ENCODE results near the gene COL4A5. TPM values are rescaled to one million over a fixed set of nuclear protein-coding genes. Genes with fewer than 3 reads are reported as not detected.

Gene COL4A5
- total RNA-seq, 1 donor from 2014 or later = not detected

DNA sequence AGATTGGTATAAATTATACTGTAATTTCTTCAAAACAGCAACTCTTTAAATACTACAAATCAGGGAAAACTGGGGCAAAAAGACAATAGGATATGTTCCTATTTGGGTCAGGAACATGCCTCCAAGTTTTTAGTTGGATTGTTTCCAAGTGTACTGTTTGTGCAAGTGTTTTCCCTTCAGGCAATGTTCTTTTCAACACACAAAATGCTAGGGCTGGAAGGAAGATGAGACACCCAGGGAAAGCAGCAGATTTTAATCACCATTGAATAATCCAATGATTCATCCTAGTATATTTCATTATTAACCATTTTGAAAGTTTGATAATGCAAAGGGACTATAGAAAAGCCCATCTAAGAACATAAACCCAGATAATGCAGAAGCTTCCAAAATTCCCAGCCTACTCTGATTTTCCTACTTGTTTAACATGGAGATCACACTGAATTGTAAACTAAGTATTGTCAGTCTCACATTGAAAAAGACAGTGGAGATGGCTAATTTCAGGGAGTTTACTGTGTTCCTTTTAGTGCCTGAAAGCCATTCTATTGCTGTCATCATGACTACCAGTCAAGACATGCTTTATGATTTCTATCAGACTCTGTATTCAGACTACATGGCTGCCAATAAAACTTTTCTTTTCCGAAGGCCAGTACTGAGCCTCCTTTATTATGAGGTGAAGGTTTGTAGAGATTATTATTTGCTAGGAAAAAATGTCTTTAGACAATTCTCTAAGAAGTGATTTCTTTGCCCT is 40.0 kb upstream of the COL4A5 start:
- Mint-ChIP-seq H3K27me3 (no peaks in the 10 kb centered on the region), H3K4me1 (no peaks in the 10 kb centered on the region), H3K4me3 (no peak overlapping the region), H3K27ac (no peak overlapping the region), H3K36me3 (ENCODE audit: low read depth) (no peaks in the 10 kb centered on the region), H3K9me3 (no peaks in the 10 kb centered on the region)
- ChIA-PET POLR2A (no interaction called here), CTCF (no interaction called here)
- DNase-seq (no peak), ATAC-seq (ENCODE audit: low read depth) (no peak)
- TF ChIP-seq, protein P1, sequence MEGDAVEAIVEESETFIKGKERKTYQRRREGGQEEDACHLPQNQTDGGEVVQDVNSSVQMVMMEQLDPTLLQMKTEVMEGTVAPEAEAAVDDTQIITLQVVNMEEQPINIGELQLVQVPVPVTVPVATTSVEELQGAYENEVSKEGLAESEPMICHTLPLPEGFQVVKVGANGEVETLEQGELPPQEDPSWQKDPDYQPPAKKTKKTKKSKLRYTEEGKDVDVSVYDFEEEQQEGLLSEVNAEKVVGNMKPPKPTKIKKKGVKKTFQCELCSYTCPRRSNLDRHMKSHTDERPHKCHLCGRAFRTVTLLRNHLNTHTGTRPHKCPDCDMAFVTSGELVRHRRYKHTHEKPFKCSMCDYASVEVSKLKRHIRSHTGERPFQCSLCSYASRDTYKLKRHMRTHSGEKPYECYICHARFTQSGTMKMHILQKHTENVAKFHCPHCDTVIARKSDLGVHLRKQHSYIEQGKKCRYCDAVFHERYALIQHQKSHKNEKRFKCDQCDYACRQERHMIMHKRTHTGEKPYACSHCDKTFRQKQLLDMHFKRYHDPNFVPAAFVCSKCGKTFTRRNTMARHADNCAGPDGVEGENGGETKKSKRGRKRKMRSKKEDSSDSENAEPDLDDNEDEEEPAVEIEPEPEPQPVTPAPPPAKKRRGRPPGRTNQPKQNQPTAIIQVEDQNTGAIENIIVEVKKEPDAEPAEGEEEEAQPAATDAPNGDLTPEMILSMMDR (IDR thresholded peaks at IDR 0.05) = no peak
- intact Hi-C loops (cut with micrococcal nuclease) = no loop called here

DNA sequence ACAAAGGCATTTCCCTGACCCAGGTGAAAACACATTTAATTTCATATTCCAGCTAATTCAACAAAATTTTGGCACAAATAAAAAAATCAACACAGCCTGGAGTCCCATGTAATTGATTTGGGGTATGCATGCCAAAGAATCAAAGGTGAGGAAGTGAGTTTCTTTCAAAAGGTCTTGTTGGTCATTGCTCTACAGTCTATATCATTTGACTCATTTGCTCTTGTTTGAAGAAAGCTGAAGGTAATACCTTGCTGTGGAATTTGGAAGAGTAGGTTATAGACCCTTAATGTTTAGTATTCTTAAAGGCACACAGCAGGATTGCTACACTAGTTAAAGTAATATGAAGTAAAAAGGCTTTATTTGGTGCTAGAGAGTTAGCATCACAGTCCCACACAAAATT is 26.9 kb upstream of the COL4A5 start:
- CTCF ChIA-PET = no interaction called here

DNA sequence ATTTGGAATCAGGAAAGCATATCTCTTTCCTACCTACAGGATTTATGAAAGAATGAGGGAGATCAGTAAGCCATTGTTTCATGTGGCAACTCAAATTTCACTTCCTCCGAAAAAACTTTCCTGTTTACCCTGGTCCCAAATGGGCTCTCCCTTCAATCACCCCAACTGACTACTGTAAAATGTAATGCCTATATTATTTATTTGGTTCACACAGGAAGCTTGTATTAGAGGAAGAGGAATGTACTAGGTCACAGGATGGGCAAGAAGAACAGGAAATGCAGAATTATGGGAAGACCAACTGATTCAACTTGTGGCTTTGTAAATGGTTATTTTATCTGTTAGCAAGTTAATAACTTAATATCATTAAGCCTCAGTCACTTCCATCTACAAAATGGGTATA is 24.5 kb upstream of the COL4A5 start:
- ChIA-PET POLR2A (no interaction called here), CTCF (no interaction called here)
- intact Hi-C loops (cut with micrococcal nuclease) = no loop called here
- DNase-seq (no peak), ATAC-seq (ENCODE audit: low read depth) (no peak)
- H3K36me3 Mint-ChIP-seq (ENCODE audit: low read depth) = no peaks in the 10 kb centered on the region
- no peaks in the 10 kb centered on the region for H3K4me1 Mint-ChIP-seq
- no peaks in the 10 kb centered on the region for H3K9me3 Mint-ChIP-seq
- no peak overlapping the region for H3K27ac Mint-ChIP-seq
- H3K27me3 Mint-ChIP-seq = no peaks in the 10 kb centered on the region
- no peak overlapping the region for H3K4me3 Mint-ChIP-seq
- TF ChIP-seq, protein P1 (IDR thresholded peaks at IDR 0.05) = no peak

More for the DNA sequence above, 26.9 kb upstream of the COL4A5 start:
- Mint-ChIP-seq H3K27ac (no peak overlapping the region), H3K9me3 (no peaks in the 10 kb centered on the region), H3K27me3 (no peaks in the 10 kb centered on the region), H3K36me3 (ENCODE audit: low read depth) (no peaks in the 10 kb centered on the region), H3K4me3 (no peak overlapping the region), H3K4me1 (no peaks in the 10 kb centered on the region)
- intact Hi-C loops (cut with micrococcal nuclease) = no loop called here
- POLR2A ChIA-PET = no interaction called here
- ATAC-seq (ENCODE audit: low read depth) (no peak), DNase-seq (no peak)
- TF ChIP-seq, protein P1 (IDR thresholded peaks at IDR 0.05) = no peak

DNA sequence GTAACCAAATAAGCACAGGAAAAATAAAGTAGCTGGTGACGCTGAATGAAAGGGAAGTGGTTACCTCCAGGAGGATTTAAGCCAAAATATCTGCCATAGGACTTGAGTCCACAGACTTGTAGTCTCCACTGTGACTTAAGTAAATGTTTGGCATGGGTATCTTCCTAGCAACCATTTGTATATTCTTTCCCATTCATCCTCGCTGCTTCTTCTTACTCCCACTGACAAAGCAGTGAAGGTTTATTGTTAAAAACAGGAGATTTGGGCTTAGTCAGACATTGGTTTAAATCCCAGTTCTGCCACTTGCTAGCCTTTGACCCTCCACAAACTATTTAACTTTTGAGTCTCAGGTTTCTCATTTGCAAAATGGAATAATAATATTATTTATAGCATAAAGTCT is 23.7 kb upstream of the COL4A5 start:
- DNase-seq = no peak
- H3K36me3 Mint-ChIP-seq (ENCODE audit: low read depth) = no peaks in the 10 kb centered on the region
- CTCF ChIA-PET = no interaction called here
- intact Hi-C loops (cut with micrococcal nuclease) = no loop called here
- H3K27me3 Mint-ChIP-seq = no peaks in the 10 kb centered on the region
- no peak for ATAC-seq (ENCODE audit: low read depth)
- H3K4me3 Mint-ChIP-seq = no peak overlapping the region
- H3K4me1 Mint-ChIP-seq = no peaks in the 10 kb centered on the region
- no peak overlapping the region for H3K27ac Mint-ChIP-seq
- H3K9me3 Mint-ChIP-seq = no peaks in the 10 kb centered on the region
- POLR2A ChIA-PET = no interaction called here
- TF ChIP-seq, protein P1 (IDR thresholded peaks at IDR 0.05) = no peak

- no peak overlapping the region for H3K4me3 Mint-ChIP-seq
- CTCF ChIA-PET = no interaction called here
- no peak overlapping the region for H3K27ac Mint-ChIP-seq
- H3K27me3 Mint-ChIP-seq = no peaks in the 10 kb centered on the region
- TF ChIP-seq, protein P1 (IDR thresholded peaks at IDR 0.05) = no peak
- no peak for ATAC-seq (ENCODE audit: low read depth)
- H3K36me3 Mint-ChIP-seq (ENCODE audit: low read depth) = no peaks in the 10 kb centered on the region
- H3K4me1 Mint-ChIP-seq = no peaks in the 10 kb centered on the region
- no peaks in the 10 kb centered on the region for H3K9me3 Mint-ChIP-seq
- intact Hi-C loops (cut with micrococcal nuclease) = no loop called here
- POLR2A ChIA-PET = no interaction called here
- no peak for DNase-seq
Observed at GRCh38 chrX:108417257-108417656, 22.4 kb upstream of the COL4A5 start.
